Rectal smooth muscle tissue (tissue), 1 donor: ENCODE measurements around the gene TMEM132A.

Experiments
- H3K27ac ChIP-seq: one replicate; pipeline ENCODE4 v1.7.0; 2013; ENCODE audit warnings: low read depth, low read length, inconsistent platforms
- H3K27me3 ChIP-seq: one replicate; pipeline ENCODE4 v1.7.0; 2013; ENCODE audit warnings: low read length; ENCODE audit not compliant: control insufficient read depth, insufficient read depth
- H3K36me3 ChIP-seq: one replicate; pipeline ENCODE4 v1.7.0; 2013; ENCODE audit warnings: low read length; ENCODE audit not compliant: control insufficient read depth, insufficient read depth
- H3K4me1 ChIP-seq: one replicate; pipeline ENCODE4 v1.7.0; 2013; ENCODE audit warnings: low read length; ENCODE audit not compliant: control insufficient read depth, insufficient read depth
- H3K4me3 ChIP-seq: one replicate; pipeline ENCODE4 v1.7.0; 2013; ENCODE audit warnings: low read length
- H3K9ac ChIP-seq: one replicate; pipeline ENCODE4 v1.7.0; 2013; ENCODE audit warnings: low read length

The TMEM132A gene

GRCh38 chr11:60891103-60891741 is 33.0 kb upstream of the TMEM132A start:
- peaks cover 4% of the 10 kb centered on the region for H3K36me3 ChIP-seq
- no peaks in the 10 kb centered on the region for H3K4me1 ChIP-seq
- no peak overlapping the region for H3K4me3 ChIP-seq
- H3K27ac ChIP-seq, result no peak overlapping the region
- H3K9ac ChIP-seq, result no peak overlapping the region
- no peaks in the 10 kb centered on the region for H3K27me3 ChIP-seq

GRCh38 chr11:60895687-60896086 is 28.6 kb upstream of the TMEM132A start:
- Histone ChIP-seq H3K4me3 (no peak overlapping the region), H3K36me3 (peaks cover 39% of the 10 kb centered on the region), H3K27me3 (no peaks in the 10 kb centered on the region), H3K9ac (no peak overlapping the region), H3K27ac (no peak overlapping the region), H3K4me1 (no peaks in the 10 kb centered on the region)

GRCh38 chr11:60897496-60897895 is 26.8 kb upstream of the TMEM132A start:
- Histone ChIP-seq H3K36me3 (peaks cover 50% of the 10 kb centered on the region), H3K9ac (no peak overlapping the region), H3K27me3 (no peaks in the 10 kb centered on the region), H3K4me1 (no peaks in the 10 kb centered on the region), H3K27ac (no peak overlapping the region), H3K4me3 (no peak overlapping the region)

GRCh38 chr11:60899046-60899936 is 25.0 kb upstream of the TMEM132A start:
- Histone ChIP-seq H3K27me3 (no peaks in the 10 kb centered on the region), H3K4me3 (no peak overlapping the region), H3K27ac (no peak overlapping the region), H3K36me3 (peaks cover 50% of the 10 kb centered on the region), H3K4me1 (no peaks in the 10 kb centered on the region), H3K9ac (no peak overlapping the region)

- Histone ChIP-seq H3K36me3 (peaks cover 50% of the 10 kb centered on the region), H3K4me1 (peaks cover under 1% of the 10 kb centered on the region), H3K9ac (no peak overlapping the region), H3K27ac (no peak overlapping the region), H3K4me3 (no peak overlapping the region), H3K27me3 (no peaks in the 10 kb centered on the region)
These were observed 24.3 kb upstream of the TMEM132A start for GRCh38 chr11:60899977-60900376.

- H3K9ac ChIP-seq, result no peak overlapping the region
These were observed 23.4 kb upstream of the TMEM132A start for GRCh38 chr11:60900673-60901404.

GRCh38 chr11:60902625-60903024 is 21.6 kb upstream of the TMEM132A start:
- no peaks in the 10 kb centered on the region for H3K27me3 ChIP-seq
- no peak overlapping the region for H3K4me3 ChIP-seq
- H3K36me3 ChIP-seq, result peaks cover 37% of the 10 kb centered on the region
- H3K4me1 ChIP-seq, result peaks cover 8% of the 10 kb centered on the region
- no peak overlapping the region for H3K9ac ChIP-seq
- H3K27ac ChIP-seq, result no peak overlapping the region

More at GRCh38 chr11:60900673-60901404, 23.4 kb upstream of the TMEM132A start:
- no peaks in the 10 kb centered on the region for H3K27me3 ChIP-seq
- H3K4me3 ChIP-seq, result no peak overlapping the region
- H3K36me3 ChIP-seq, result peaks cover 50% of the 10 kb centered on the region
- H3K27ac ChIP-seq, result no peak overlapping the region
- peaks cover 8% of the 10 kb centered on the region for H3K4me1 ChIP-seq

GRCh38 chr11:60905047-60905446 is 19.2 kb upstream of the TMEM132A start:
- peak overlapping the region; percentile 77 for H3K4me3 ChIP-seq
- H3K27me3 ChIP-seq, result no peaks in the 10 kb centered on the region
- peaks cover 8% of the 10 kb centered on the region for H3K4me1 ChIP-seq
- no peak overlapping the region for H3K9ac ChIP-seq
- H3K36me3 ChIP-seq, result peaks cover 20% of the 10 kb centered on the region
- H3K27ac ChIP-seq, result no peak overlapping the region

- Histone ChIP-seq H3K9ac (peak overlapping the region; percentile 64), H3K27ac (peak overlapping the region; percentile 87), H3K4me3 (peak overlapping the region; percentile 77), H3K27me3 (no peaks in the 10 kb centered on the region), H3K36me3 (peaks cover 15% of the 10 kb centered on the region), H3K4me1 (peaks cover 8% of the 10 kb centered on the region)
These were observed 18.6 kb upstream of the TMEM132A start for GRCh38 chr11:60905551-60906113.

GRCh38 chr11:60906132-60906972 is 17.9 kb upstream of the TMEM132A start, which contains the start of gene PRPF19:
Gene PRPF19, minus strand, starts transcription at chr11:60906585. Its CDS starts 203 bp downstream, at chr11:60906382.
- peaks cover 8% of the 10 kb centered on the region for H3K4me1 ChIP-seq
- peak within 1 kb of the TSS; percentile 87 for H3K27ac ChIP-seq
- peak within 1 kb of the TSS; percentile 77 for H3K4me3 ChIP-seq
- H3K9ac ChIP-seq, result peak within 1 kb of the TSS; percentile 64
- no peaks in the 10 kb centered on the region for H3K27me3 ChIP-seq
- peaks cover 9% of the 10 kb centered on the region for H3K36me3 ChIP-seq

GRCh38 chr11:60908803-60909202 is 15.5 kb upstream of the TMEM132A start:
- peaks cover 11% of the 10 kb centered on the region for H3K4me1 ChIP-seq
- no peak overlapping the region for H3K4me3 ChIP-seq
- no peak overlapping the region for H3K27ac ChIP-seq
- no peaks in the 10 kb centered on the region for H3K36me3 ChIP-seq
- H3K27me3 ChIP-seq, result no peaks in the 10 kb centered on the region
- H3K9ac ChIP-seq, result no peak overlapping the region
